GM10248 (cell line): ENCODE measurements around the gene ZDHHC9.
A peak's percentile ranks its signal among the peaks of the same experiment; 100 is the strongest.
"Not testable (repeated sequence)": the region's sequence is repeated elsewhere in the genome, so short reads cannot be mapped to it uniquely, and the experiment has no call there.

Source experiments
- CTCF ChIA-PET: fragments of 300-600 bp; sonication (Branson Sonifier 250); formaldehyde crosslinking; extraction: SDS; loops from one replicate; lab custom pipeline; 2021; ENCODE audit warnings: antibody characterized with exemption; lab: Yijun Ruan, JAX
- POLR2A ChIA-PET: fragments of 350-650 bp; sonication (Branson Sonifier 250); formaldehyde crosslinking; extraction: SDS; loops from one replicate; lab custom pipeline; 2020; ENCODE audit warnings: antibody characterized with exemption; lab: Yijun Ruan, JAX
- DNase-seq: peaks from one replicate; pipeline ENCODE4 v3.0.0; 2012; ENCODE audit errors: extremely low spot score
- CTCF ChIP-seq: IDR thresholded peaks from 2 replicates; pipeline ENCODE4 v1.5.1; 2012; ENCODE audit warnings: mild to moderate bottlenecking, low read depth; ENCODE audit errors: extremely low read depth, missing control alignments, control extremely low read depth

ZDHHC9 gene

GRCh38 chrX:129843459-129844306 lies at the start of gene ZDHHC9:
ZDHHC9 (minus strand) TSS chrX:129843886; CDS start chrX:129841945, 1,941 bp downstream.
- peak; percentile 89 for DNase-seq
- CTCF ChIA-PET = no interaction called here
- POLR2A ChIA-PET = interaction anchor here (0.6 kb wide), 1 partner anchor 358 kb away, joined by 9 read pairs; no protein-coding TSS in a partner anchor
- TF ChIP-seq CTCF = no peak

GRCh38 chrX:129877401-129877800 lies 33.7 kb upstream of the ZDHHC9 start:
- TF ChIP-seq CTCF = no peak
- ChIA-PET POLR2A (no interaction called here), CTCF (no interaction called here)
- no peak for DNase-seq

GRCh38 chrX:129876771-129877305 lies 33.2 kb upstream of the ZDHHC9 start:
- no peak for TF ChIP-seq CTCF
- ChIA-PET POLR2A (no interaction called here), CTCF (no interaction called here)
- DNase-seq = no peak

GRCh38 chrX:129875669-129876068 lies 32.0 kb upstream of the ZDHHC9 start:
- ChIA-PET POLR2A (no interaction called here), CTCF (no interaction called here)
- TF ChIP-seq CTCF = no peak
- no peak for DNase-seq

- ChIA-PET POLR2A (no interaction called here), CTCF (no interaction called here)
- TF ChIP-seq CTCF = no peak
- DNase-seq = no peak
These were observed 28.8 kb upstream of the ZDHHC9 start for GRCh38 chrX:129872524-129872923.

GRCh38 chrX:129866321-129866720 lies 22.6 kb upstream of the ZDHHC9 start:
- POLR2A ChIA-PET, DNase-seq, CTCF ChIA-PET: not testable (repeated sequence)

GRCh38 chrX:129859134-129859533 lies 15.4 kb upstream of the ZDHHC9 start:
- DNase-seq, POLR2A ChIA-PET: not testable (repeated sequence)
- CTCF ChIA-PET = interaction anchor here (1.2 kb wide), 1 partner anchor 12 kb away, joined by 3 read pairs; no protein-coding TSS in a partner anchor

- POLR2A ChIA-PET, CTCF ChIA-PET, DNase-seq: not testable (repeated sequence)
These were observed 8.1 kb upstream of the ZDHHC9 start for GRCh38 chrX:129851825-129852224.
